PC-3 (cell line): Measurements from ENCODE around the gene EZR.

Experiments
- CTCF ChIP-seq: fragments of 300-600 bp; sonication (generic); conservative IDR thresholded peaks from 2 replicates; pipeline ENCODE4 v1.5.1; 2017; ENCODE audit warnings: antibody characterized with exemption, low read depth, mild to moderate bottlenecking, low read length
- EZH2 ChIP-seq: fragments of 300-600 bp; sonication (generic); IDR thresholded peaks from one replicate; pipeline ENCODE4 v1.6.1; 2017; ENCODE audit warnings: antibody characterized with exemption, mild to moderate bottlenecking, low read length; ENCODE audit not compliant: unreplicated experiment
- EZH2phosphoT487 ChIP-seq: fragments of 300-600 bp; sonication (generic); IDR thresholded peaks from 2 replicates; pipeline ENCODE4 v1.6.1; 2018; ENCODE audit warnings: mild to moderate bottlenecking, antibody characterized with exemption, low read length, borderline replicate concordance

GRCh38 chr6:158743033-158743651 lies 76.0 kb downstream of the EZR start:
- no peak for TF ChIP-seq CTCF
- no peak for TF ChIP-seq EZH2phosphoT487
- TF ChIP-seq EZH2: no peak
